AG09319 (cell line): ENCODE measurements around the gene THPO.

Experiments used
- DNase-seq: peaks from one replicate; pipeline ENCODE4 v3.0.0-alpha.2; 2010; ENCODE audit warnings: low read depth; ENCODE audit errors: extremely low read depth
- TF ChIP-seq, protein P1 (sequence below): IDR thresholded peaks from 2 replicates; pipeline ENCODE4 v1.5.1; 2011; ENCODE audit warnings: low read depth, mild to moderate bottlenecking, inconsistent platforms, low read length, moderate library complexity

The THPO gene

DNA sequence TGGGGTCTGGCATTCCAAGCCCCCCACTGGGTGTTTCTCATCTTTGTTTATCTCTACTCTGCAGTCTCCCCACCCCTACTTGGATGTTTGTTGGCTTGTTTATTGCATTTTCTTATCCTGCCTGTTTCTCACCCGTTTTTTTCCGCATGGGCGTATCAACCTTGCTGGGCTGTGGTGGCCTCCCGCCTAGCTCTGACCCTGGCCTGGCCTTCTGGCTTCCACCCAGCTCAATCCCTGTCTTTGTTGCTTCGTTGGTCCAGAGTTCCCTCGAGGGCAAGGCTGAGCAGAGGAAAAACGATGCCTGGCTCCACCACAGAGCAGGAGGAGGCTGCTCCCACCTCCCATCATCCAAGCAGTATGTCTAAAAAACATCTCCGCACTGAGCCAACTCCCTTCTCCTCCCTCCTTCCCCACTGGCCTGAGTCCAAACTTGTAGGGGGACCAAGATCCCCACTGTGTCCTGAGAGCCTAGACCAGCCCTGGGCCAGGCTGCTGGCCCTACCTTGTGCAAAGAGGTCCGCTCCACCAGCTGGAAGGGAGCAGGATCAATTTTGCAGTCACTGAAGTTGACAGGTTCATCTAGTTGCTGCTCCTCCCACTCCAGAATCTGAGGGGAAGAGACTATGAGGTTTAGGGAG, 26.4 kb downstream of the THPO start:
- DNase-seq: no peak
- TF ChIP-seq, protein P1, sequence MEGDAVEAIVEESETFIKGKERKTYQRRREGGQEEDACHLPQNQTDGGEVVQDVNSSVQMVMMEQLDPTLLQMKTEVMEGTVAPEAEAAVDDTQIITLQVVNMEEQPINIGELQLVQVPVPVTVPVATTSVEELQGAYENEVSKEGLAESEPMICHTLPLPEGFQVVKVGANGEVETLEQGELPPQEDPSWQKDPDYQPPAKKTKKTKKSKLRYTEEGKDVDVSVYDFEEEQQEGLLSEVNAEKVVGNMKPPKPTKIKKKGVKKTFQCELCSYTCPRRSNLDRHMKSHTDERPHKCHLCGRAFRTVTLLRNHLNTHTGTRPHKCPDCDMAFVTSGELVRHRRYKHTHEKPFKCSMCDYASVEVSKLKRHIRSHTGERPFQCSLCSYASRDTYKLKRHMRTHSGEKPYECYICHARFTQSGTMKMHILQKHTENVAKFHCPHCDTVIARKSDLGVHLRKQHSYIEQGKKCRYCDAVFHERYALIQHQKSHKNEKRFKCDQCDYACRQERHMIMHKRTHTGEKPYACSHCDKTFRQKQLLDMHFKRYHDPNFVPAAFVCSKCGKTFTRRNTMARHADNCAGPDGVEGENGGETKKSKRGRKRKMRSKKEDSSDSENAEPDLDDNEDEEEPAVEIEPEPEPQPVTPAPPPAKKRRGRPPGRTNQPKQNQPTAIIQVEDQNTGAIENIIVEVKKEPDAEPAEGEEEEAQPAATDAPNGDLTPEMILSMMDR: no peak

DNA sequence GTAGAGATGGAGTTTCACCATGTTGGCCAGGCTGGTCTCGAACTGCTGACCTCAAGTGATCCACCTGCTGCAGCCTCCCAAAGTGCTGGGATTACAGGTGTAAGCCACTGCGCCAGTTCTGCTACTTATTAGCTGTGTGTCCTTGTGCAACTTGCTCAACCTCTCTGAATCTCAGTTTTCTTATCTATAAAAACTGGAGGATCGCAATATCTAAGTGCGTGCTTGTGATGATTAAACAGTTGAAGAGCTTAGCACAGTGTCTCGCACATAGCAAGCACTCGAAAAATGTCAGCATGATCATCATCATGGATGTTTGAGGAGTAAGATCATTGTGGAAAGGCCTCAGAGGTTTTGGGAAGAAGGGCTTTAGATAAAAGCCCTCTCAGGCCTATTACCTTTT, 27.4 kb downstream of the THPO start:
- DNase-seq: no peak
- TF ChIP-seq, protein P1: no peak

DNA sequence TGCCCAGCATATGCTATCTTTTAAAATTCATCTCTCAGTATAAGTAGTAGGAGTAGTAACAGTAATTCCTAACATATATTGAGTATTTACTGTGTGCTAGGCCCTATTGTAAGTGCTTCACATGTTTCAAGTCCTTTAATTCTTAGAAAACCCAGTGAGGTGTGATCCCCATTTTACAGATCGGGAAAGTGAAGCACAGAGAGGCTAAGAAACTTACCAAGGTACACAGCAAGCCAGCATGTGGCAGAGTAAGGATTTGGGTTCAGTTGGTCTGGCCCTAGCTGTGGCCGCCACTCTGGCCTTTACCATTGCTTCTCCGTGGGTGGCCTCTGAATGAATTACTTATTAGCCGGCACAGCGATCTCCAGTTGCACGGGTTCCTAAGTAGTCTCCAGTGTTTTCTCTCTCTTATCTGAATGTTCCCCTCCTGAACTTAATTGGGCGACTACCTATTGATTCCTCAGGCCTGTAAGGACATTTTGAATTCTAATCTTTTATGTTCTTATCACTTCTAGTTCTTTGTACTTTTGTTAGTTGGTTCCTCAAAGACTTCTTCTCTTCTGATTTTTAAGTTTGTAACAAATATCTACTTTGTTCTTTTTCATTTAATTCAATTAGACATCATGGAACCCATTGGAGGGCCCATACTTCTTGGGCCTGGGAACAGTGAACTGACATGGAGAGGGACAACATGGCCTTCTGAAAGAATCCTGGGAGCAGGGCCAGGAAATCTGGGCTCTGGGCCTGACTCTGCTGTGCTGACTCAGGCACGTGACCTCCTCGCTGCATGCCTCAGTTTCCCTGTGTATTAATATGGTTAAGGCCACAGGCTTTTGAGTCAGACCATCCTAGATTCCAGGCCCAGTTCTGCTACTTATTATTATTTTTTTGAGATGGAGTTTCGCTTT, 28.2 kb downstream of the THPO start:
- DNase-seq: no peak

DNA sequence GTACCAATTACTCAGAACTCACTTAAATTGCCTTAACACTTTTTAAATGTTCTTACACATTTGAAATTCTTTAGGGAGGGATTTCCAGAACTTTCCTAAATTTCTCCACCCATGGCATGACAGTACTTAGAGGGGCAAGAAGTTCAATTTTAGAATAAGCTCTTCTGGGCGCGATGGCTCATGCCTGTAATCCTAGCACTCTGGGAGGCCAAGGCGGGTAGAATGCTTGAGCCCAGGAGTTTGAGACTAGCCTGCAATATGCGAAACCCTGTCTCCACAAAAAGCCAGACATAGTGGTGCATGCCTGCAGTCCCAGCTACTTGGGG, 30.0 kb downstream of the THPO start:
- DNase-seq: no peak
- TF ChIP-seq, protein P1: no peak

More for the DNA sequence above, 28.2 kb downstream of the THPO start:
- TF ChIP-seq, protein P1: no peak

DNA sequence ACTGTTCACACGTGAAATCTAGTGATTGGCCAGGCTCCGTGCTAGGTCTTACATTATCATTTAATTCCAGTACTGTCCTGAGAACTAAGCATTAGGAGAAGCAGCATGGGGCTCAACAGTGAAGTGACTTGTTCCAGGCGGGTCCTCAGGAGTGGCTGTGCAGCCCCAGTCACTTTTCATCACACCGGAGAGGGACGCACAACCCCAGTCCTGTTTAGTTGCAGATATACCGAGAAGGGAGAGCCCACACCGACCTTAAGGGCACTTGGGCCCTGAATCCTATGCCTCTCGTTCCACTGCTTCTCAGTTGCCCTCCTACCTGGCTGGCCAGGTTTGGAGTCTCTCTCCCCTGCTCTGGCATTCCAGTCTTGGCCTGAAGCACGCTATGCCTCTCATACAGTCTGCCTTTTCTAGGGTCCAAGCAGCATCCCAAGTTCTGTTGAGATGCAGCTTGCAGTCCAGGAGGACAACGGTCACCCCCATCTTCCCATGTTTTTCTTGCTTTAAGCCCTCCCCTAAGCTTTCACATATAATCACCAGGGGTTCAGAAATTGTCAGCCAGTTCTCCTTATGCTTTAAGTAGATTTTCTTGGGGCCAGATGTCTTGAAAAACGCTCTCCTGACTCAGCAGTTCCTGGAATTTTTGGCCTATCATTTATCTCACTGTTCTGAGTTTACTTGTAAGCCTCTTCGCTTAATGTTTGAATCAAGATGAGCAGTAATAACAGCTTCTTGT, 30.5 kb downstream of the THPO start:
- no peak for DNase-seq
- TF ChIP-seq, protein P1: no peak

DNA sequence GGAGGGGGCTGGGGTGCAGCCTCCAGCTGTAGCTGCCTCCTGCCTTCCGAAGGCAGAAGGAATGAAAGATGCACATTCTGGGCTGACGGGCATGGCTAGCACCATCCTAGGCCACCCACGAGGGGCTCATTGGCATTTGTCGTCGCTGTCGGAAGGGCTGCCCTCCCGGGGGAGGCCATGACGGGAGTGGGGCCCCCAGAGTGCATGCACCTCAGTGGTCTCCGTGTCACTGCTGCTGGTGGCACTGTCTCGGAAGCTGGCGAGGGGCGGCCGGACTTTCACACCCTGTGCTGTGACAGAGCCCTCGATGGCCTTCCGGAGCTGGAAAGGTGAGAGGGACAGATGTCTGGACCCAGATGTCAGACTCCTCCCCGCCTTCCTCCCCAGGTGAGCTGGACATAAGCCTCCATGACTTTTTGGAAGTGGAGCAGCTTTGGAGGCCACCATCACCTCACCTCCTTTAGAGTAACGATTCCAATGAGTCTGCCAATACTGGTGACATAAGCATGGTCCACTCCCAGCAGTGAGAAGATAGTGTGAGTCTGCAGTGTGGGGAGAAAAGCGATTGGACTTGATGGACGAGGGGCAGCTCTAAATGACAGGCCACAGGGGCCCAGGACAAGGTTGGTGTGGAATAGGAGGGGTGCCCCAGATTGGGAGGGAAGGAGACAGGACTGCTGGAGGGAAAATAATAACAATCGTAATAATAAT, 31.4 kb downstream of the THPO start:
- TF ChIP-seq, protein P1: no peak
- DNase-seq: no peak
